Cardiac ventricle fibroblast (primary cell): ENCODE measurements around the gene MAPRE2. TPM values are rescaled to one million over a fixed set of nuclear protein-coding genes. Genes with fewer than 3 reads are reported as not detected.

Source experiments
- total RNA-seq: library from RNA; depleted of rRNA; stranded (reverse); fragments of >200 nt; gene quantifications from 2 replicates; pipeline ENCODE4 v1.2.3, GENCODE V29; 2015

MAPRE2 gene
- total RNA-seq: 18.3 and 30.1 TPM in 2 replicates

DNA sequence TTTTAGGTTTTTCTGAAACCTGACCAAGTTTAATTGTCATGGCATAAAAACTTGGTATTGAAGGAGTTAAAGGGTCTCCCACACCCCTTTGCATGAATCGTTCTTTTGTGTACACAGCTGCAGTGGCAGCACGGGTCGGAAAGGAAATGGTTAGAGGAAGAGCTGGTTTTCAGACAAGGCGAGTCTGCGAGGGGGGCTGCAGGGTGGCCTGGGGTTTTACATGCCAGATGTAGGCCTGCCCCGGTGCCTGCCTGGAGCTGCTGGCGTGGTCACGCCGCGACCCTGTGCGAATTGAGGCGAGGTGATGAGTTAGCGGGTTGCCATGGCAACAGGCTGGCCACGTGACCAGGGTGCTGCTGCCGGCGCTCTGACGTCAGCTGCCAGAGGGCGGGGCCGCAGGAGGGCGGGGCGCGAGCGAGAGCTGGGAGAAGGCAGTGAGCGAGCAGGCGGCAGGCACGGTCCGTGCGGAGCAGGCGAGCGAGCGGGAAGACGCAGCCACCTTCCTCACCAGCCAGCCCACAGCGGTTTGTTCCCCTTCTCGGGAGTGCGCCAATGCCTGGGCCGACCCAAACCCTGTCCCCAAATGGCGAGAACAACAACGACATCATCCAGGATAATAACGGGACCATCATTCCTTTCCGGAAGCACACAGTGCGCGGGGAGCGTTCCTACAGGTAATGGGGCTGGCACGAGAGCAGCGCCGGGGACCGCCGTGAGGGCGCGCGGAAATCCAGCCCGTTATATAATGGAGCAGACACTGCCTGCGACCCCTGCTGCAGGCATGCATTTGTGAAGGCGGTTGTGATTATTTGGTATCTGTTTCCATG, at the start of gene MAPRE2:
Gene MAPRE2 (plus strand): TSS at position 426 of the 827 bp plus-strand sequence. CDS start 127 bp downstream, at position 553.

Other genes with a start within 250 kb of the MAPRE2 start
- gene ZNF397, start 199.6 kb downstream of the MAPRE2 start, total RNA-seq: 14.7 and 30.0 TPM in 2 replicates
- 9.8 and 12.2 TPM in 2 replicates for gene ZSCAN30, start 248.8 kb downstream of the MAPRE2 start, total RNA-seq